ENCODE data around the gene CDH20. TPM values are rescaled to one million over a fixed set of nuclear protein-coding genes. Genes with fewer than 3 reads are reported as not detected.
A peak's percentile ranks its signal among the peaks of the same experiment; 100 is the strongest.

Gene CDH20
- total and polyA plus RNA-seq, 2 experiments from 2014 or later, result not detected

DNA sequence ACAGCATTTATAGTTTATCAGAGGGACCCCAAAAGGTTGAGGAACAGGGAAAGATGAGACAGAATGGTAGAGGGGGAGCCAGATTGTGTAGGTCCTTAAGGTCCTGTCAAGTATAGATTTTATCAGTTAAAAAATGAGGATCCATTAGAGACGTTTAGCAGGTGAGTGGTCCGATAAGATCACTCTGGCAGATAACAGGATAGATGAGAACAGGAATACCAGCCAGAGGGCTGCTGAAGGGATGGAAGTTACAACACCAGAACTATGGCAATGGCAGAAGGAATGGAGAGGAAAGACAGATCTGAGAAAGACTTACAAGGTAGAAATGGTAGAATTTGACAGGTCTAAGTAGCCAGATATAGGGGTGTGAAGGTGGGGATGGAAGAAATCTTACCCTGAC, 141.7 kb downstream of the CDH20 start:
- Histone ChIP-seq H3K36me3 (no peaks in the 10 kb centered on the region), H3K27me3 (no peaks in the 10 kb centered on the region), H3K9me3 (ENCODE audit: low read depth) (no peaks in the 10 kb centered on the region), H3K4me3 (no peak overlapping the region), H3K4me1 (ENCODE audit: low read depth) (peaks cover 14% of the 10 kb centered on the region), H3K27ac (no peak overlapping the region)
- DNase-seq (ENCODE audit: low read depth in 1 of 2, low spot score in 1 of 2), result no peak
- TF ChIP-seq, protein P1, sequence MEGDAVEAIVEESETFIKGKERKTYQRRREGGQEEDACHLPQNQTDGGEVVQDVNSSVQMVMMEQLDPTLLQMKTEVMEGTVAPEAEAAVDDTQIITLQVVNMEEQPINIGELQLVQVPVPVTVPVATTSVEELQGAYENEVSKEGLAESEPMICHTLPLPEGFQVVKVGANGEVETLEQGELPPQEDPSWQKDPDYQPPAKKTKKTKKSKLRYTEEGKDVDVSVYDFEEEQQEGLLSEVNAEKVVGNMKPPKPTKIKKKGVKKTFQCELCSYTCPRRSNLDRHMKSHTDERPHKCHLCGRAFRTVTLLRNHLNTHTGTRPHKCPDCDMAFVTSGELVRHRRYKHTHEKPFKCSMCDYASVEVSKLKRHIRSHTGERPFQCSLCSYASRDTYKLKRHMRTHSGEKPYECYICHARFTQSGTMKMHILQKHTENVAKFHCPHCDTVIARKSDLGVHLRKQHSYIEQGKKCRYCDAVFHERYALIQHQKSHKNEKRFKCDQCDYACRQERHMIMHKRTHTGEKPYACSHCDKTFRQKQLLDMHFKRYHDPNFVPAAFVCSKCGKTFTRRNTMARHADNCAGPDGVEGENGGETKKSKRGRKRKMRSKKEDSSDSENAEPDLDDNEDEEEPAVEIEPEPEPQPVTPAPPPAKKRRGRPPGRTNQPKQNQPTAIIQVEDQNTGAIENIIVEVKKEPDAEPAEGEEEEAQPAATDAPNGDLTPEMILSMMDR (IDR thresholded peaks at IDR 0.05; ENCODE audit: low read depth, low read length), result no peak

DNA sequence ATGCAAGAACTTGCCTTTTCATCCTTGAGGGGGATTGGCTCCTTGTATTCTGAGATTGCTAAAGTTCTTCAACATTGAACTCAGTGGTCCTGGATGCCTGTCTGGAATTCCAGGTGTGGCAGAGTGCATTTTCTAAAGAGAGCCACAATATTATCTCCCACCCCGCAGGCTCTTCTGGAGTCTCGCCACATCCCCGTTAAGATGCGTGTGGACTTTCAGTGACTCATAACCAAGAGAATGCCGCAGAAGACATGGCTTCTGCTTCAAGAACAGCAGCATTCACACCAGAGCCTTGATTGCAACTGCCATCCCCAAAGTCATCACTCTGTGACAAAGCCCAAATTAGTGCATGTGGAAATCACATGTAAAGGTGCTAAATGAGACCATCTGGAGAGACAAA, 142.7 kb downstream of the CDH20 start:
- Histone ChIP-seq H3K27ac (no peak overlapping the region), H3K4me3 (no peak overlapping the region), H3K9me3 (ENCODE audit: low read depth) (no peaks in the 10 kb centered on the region), H3K36me3 (no peaks in the 10 kb centered on the region), H3K27me3 (no peaks in the 10 kb centered on the region), H3K4me1 (ENCODE audit: low read depth) (peaks cover 14% of the 10 kb centered on the region)
- TF ChIP-seq, protein P1 (IDR thresholded peaks at IDR 0.05; ENCODE audit: low read depth, low read length), result no peak
- no peak for DNase-seq (ENCODE audit: low read depth in 1 of 2, low spot score in 1 of 2)

GRCh38 chr18:61489334-61489733, 156.1 kb downstream of the CDH20 start:
- DNase-seq (ENCODE audit: low read depth in 1 of 2, low spot score in 1 of 2), result no peak
- no peaks in the 10 kb centered on the region for H3K36me3 ChIP-seq
- H3K4me1 ChIP-seq (ENCODE audit: low read depth), result no peaks in the 10 kb centered on the region
- H3K27ac ChIP-seq, result no peak overlapping the region
- TF ChIP-seq, protein P1 (IDR thresholded peaks at IDR 0.05; ENCODE audit: low read depth, low read length), result no peak
- no peak overlapping the region for H3K4me3 ChIP-seq
- H3K9me3 ChIP-seq (ENCODE audit: low read depth), result no peaks in the 10 kb centered on the region
- H3K27me3 ChIP-seq, result no peaks in the 10 kb centered on the region

DNA sequence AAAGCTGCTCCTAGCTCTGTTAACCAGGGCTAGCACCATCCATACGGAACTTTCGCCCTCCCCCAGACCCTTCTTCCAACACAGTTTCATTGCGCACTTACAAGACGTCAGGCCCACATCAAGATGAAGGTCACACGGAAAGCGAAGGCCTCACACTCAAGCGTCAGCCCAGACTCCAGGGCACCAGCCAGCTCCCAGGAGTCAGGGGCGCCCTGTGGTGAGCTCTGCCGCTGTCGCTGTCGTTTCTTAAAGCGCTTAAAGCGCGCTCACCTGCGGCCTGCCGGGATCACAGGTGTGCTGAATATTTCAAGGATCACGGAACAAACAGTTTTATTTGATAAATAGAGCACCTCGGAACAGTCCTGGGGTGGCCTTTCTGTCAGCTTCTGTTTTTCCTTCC, 163.1 kb downstream of the CDH20 start:
- Histone ChIP-seq H3K9me3 (ENCODE audit: low read depth) (no peaks in the 10 kb centered on the region), H3K36me3 (no peaks in the 10 kb centered on the region), H3K27me3 (no peaks in the 10 kb centered on the region), H3K4me3 (no peak overlapping the region), H3K4me1 (ENCODE audit: low read depth) (no peaks in the 10 kb centered on the region), H3K27ac (no peak overlapping the region)
- TF ChIP-seq, protein P1 (IDR thresholded peaks at IDR 0.05; ENCODE audit: low read depth, low read length), result no peak
- no peak for DNase-seq (ENCODE audit: low read depth in 1 of 2, low spot score in 1 of 2)

- Histone ChIP-seq H3K27me3 (no peaks in the 10 kb centered on the region), H3K4me1 (ENCODE audit: low read depth) (no peaks in the 10 kb centered on the region), H3K9me3 (ENCODE audit: low read depth) (no peaks in the 10 kb centered on the region), H3K36me3 (no peaks in the 10 kb centered on the region), H3K4me3 (no peak overlapping the region), H3K27ac (no peak overlapping the region)
- TF ChIP-seq, protein P1 (IDR thresholded peaks at IDR 0.05; ENCODE audit: low read depth, low read length), result no peak
- DNase-seq (ENCODE audit: low read depth in 1 of 2, low spot score in 1 of 2), result no peak
Measured at GRCh38 chr18:61497422-61497821, 164.2 kb downstream of the CDH20 start.

DNA sequence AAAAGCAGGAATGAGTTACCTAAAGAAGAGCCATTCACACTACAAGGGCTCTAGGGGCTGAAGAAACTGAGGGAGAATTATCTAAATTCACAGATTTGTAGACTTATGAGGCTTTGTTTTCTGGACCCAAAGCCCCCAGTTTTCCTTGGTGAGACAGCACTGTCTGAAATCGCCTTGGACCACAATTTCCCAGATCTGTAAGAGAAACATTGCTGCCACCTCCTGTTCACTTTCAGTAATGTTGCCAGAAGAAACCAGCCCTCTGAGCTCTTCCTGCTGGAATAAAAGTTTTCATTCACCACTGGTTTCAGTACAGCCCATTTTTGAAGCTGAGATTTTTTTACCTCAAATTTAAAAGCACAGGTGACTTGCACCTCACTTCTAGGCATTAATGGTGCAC, 169.2 kb downstream of the CDH20 start:
- Histone ChIP-seq H3K27ac (no peak overlapping the region), H3K4me1 (ENCODE audit: low read depth) (no peaks in the 10 kb centered on the region), H3K36me3 (no peaks in the 10 kb centered on the region), H3K27me3 (no peaks in the 10 kb centered on the region), H3K9me3 (ENCODE audit: low read depth) (no peaks in the 10 kb centered on the region), H3K4me3 (no peak overlapping the region)
- TF ChIP-seq, protein P1 (IDR thresholded peaks at IDR 0.05; ENCODE audit: low read depth, low read length), result peak; percentile 73
- DNase-seq (ENCODE audit: low read depth in 1 of 2, low spot score in 1 of 2), result peak; percentile 77 to 78

Data from cardiac muscle cell (in vitro differentiated cells and primary cell).